SU-DHL-6 (cell line): ENCODE results near the gene SLX4IP.

Source experiments
- H2AFZ ChIP-seq: fragments of 200-600 bp; sonication (generic); 2 replicates; pipeline ENCODE4 v1.6.1; 2014; ENCODE audit warnings: low read depth, mild to moderate bottlenecking, moderate library complexity, mixed read lengths, antibody characterized with exemption, low read length; ENCODE audit not compliant: severe bottlenecking
- H3F3A ChIP-seq: fragments of 200-600 bp; shearing (Covaris generic); 2 replicates; pipeline ENCODE4 v1.6.0; 2016; ENCODE audit warnings: antibody characterized with exemption, mild to moderate bottlenecking; ENCODE audit not compliant: insufficient read depth
- H3K27ac ChIP-seq: fragments of 200-600 bp; sonication (generic); 2 replicates; pipeline ENCODE4 v1.5.1; 2016; ENCODE audit warnings: low read depth, mild to moderate bottlenecking, low read length, moderate library complexity, mixed read lengths
- H3K27me3 ChIP-seq: fragments of 200-600 bp; sonication (generic), shearing (Covaris generic); 2 replicates; pipeline ENCODE4 v1.6.0; 2014; ENCODE audit warnings: mild to moderate bottlenecking, low read length
- H3K36me3 ChIP-seq: fragments of 200-600 bp; sonication (generic); 2 replicates; pipeline ENCODE4 v1.6.1; 2014; ENCODE audit warnings: mild to moderate bottlenecking, low read length, mixed read lengths
- H3K4me2 ChIP-seq: fragments of 300-600, 200-600 bp; shearing (Covaris generic), sonication (generic); 2 replicates; pipeline ENCODE4 v1.6.0; 2014; ENCODE audit warnings: low read length, low read depth, mild to moderate bottlenecking; ENCODE audit not compliant: poor library complexity, severe bottlenecking
- H3K4me3 ChIP-seq: fragments of 200-600 bp; sonication (generic); 2 replicates; pipeline ENCODE4 v1.5.1; 2014; ENCODE audit warnings: antibody characterized with exemption, low read length, mild to moderate bottlenecking, mixed read lengths; ENCODE audit not compliant: insufficient read depth, poor library complexity, severe bottlenecking
- H3K79me2 ChIP-seq: fragments of 200-600 bp; sonication (generic); 2 replicates; pipeline ENCODE4 v1.6.1; 2014; ENCODE audit warnings: mild to moderate bottlenecking, low read length, moderate library complexity; ENCODE audit not compliant: insufficient read depth
- H3K9ac ChIP-seq: fragments of 200-600 bp; sonication (generic); 2 replicates; pipeline ENCODE4 v1.7.0; 2014; ENCODE audit warnings: mild to moderate bottlenecking, low read length
- H3K9me2 ChIP-seq: fragments of 200-600 bp; sonication (generic); replicated peaks from 2 replicates; pipeline ENCODE4 v1.6.1; 2014; ENCODE audit warnings: low read length; ENCODE audit not compliant: insufficient read depth
- H3K9me3 ChIP-seq: fragments of 200-600 bp; sonication (generic); 2 replicates; pipeline ENCODE4 v1.6.1; 2014; ENCODE audit warnings: low read length, mixed read lengths; ENCODE audit not compliant: insufficient read depth
- H4K20me1 ChIP-seq: fragments of 200-600 bp; sonication (generic); 2 replicates; pipeline ENCODE4 v1.6.1; 2014; ENCODE audit warnings: low read depth, mild to moderate bottlenecking, antibody characterized with exemption, low read length, moderate library complexity, mixed read lengths
- CTCF ChIP-seq: fragments of 200-600 bp; sonication (generic); IDR thresholded peaks from one replicate; pipeline ENCODE4 v1.5.1; 2017; ENCODE audit warnings: antibody characterized with exemption, mild to moderate bottlenecking, low read length, moderate library complexity; ENCODE audit not compliant: insufficient read depth, poor library complexity, severe bottlenecking
- EZH2phosphoT487 ChIP-seq: fragments of 200-600 bp; sonication (generic), shearing (Covaris generic); conservative IDR thresholded peaks from 2 replicates; pipeline ENCODE4 v1.6.1; 2018; ENCODE audit warnings: mild to moderate bottlenecking, antibody characterized with exemption, low read length, moderate library complexity, mixed read lengths

The SLX4IP gene

DNA sequence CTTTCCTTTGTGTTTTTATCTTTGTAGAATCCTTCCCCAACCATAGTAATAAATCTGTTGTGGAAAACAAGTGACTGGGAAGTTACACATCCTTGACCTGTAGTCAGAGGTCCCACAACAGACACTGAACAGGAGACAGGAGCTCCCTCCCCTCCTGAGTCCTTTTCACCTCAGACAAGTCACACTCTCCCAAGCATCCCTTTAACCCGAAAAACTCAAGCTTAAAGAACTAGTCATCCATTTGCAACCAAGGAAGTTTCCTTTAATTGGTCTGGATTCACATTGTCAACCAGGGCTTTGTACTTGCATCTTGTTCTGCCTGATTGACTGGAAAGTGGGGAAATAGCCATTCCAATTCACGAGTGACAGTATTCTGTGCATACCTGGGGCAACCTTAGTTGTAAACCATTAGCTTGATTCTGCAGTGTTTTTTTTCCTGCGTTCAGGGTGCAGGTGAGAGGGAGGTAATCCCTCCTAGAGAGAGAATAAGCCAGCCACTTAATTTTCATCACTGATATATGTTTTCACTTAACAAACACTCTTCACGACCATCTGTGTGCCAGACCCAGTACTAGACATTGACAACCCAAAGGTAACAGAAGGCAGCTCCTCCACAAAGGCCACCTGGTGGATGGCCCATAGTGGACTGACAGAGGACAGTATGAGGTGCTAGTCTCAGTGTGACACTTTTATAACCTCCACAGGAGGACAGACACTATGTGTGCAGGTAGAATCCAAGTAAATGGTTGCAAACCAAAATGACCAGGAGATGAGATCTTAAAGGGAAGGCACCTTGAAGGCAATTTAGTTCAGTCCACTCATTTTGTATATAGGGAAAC lies 112.4 kb downstream of the SLX4IP start:
- H3K4me2 ChIP-seq, result no peak overlapping the region
- H3K27ac ChIP-seq, result no peak overlapping the region
- H3K9me3 ChIP-seq, result no peaks in the 10 kb centered on the region
- no peak overlapping the region for H3K4me3 ChIP-seq
- H3K9ac ChIP-seq, result no peak overlapping the region
- H4K20me1 ChIP-seq, result no peaks in the 10 kb centered on the region
- H3K9me2 ChIP-seq, result no peaks in the 10 kb centered on the region
- no peaks in the 10 kb centered on the region for H3K79me2 ChIP-seq
- no peaks in the 10 kb centered on the region for H3F3A ChIP-seq
- H2AFZ ChIP-seq, result no peak overlapping the region
- TF ChIP-seq CTCF (no peak), EZH2phosphoT487 (no peak)
- no peaks in the 10 kb centered on the region for H3K36me3 ChIP-seq
- no peaks in the 10 kb centered on the region for H3K27me3 ChIP-seq

DNA sequence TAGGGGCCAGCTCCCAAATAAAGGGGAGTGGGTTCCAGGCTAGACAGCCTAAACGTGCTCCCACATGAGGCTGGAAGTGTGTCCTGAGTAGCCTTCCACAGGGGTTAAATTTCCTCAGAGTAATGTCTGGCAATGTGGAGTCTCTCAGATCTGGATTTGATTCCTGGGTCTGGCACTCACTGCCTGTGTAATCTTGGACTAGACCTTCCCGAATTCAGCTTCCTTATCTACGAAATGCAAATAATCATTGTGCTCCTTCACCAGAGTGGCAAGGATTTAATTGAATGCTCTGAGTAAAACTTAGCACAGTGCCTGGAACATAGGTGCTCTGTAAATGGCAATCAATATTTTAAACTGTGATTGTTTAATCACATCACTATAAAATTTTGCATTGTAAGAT lies 114.4 kb downstream of the SLX4IP start:
- H3K27ac ChIP-seq, result no peak overlapping the region
- H2AFZ ChIP-seq, result no peak overlapping the region
- H3F3A ChIP-seq, result no peaks in the 10 kb centered on the region
- H3K9me3 ChIP-seq, result no peaks in the 10 kb centered on the region
- no peaks in the 10 kb centered on the region for H3K27me3 ChIP-seq
- no peak overlapping the region for H3K4me3 ChIP-seq
- H3K9me2 ChIP-seq, result no peaks in the 10 kb centered on the region
- H3K4me2 ChIP-seq, result no peak overlapping the region
- no peak overlapping the region for H3K9ac ChIP-seq
- H4K20me1 ChIP-seq, result no peaks in the 10 kb centered on the region
- no peaks in the 10 kb centered on the region for H3K79me2 ChIP-seq
- no peaks in the 10 kb centered on the region for H3K36me3 ChIP-seq
- TF ChIP-seq CTCF (no peak), EZH2phosphoT487 (no peak)

DNA sequence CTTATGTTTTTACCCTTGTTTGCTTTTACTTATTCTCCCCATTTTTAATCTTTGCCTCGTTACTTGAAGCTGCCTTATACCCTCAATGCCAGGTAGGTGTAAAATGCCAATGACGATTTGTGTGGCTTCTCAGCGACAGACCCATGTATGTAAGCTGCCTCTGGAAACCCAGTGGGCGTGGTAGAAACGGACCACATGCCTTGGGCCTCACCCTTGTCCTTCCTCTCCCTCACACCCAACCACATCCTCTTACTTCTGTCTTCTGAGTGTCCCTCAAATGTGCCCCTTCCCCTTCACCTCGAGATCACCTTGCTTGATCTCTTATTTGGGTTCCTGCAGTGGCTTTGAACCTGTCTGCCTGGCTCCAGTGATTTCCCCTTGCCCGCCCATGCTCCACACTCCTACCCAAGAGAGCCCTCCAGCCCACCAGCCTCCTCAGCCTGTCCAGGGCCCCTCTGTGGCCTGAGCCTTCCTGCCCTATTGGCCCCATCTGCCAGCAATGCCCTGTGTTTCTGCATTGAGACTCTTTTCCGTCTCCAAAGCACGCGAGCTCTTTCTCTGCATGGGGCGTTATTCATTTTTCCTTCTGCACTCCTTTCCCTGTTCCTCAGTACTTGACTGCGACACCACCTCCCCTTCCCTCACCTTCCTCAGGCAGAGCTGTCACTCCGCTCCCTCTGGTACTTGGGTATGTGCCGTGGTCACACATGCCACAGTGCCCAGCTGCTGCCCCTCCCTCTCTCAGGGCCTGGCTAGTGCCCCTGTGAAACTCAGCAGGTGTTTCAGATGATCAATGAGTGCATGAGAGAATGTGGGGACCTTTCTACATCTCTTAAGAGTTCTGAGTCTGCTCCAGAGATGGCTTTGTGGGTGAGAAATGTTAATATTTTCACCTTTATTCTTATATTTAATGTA lies 115.4 kb downstream of the SLX4IP start:
- Histone ChIP-seq H2AFZ (no peak overlapping the region), H3K27me3 (no peaks in the 10 kb centered on the region), H3K9me3 (no peaks in the 10 kb centered on the region), H3K9me2 (no peaks in the 10 kb centered on the region), H3K36me3 (no peaks in the 10 kb centered on the region), H3K27ac (no peak overlapping the region), H3K4me3 (no peak overlapping the region), H3F3A (no peaks in the 10 kb centered on the region), H3K4me2 (no peak overlapping the region), H4K20me1 (no peaks in the 10 kb centered on the region), H3K79me2 (no peaks in the 10 kb centered on the region), H3K9ac (no peak overlapping the region)
- no peak for TF ChIP-seq CTCF
- TF ChIP-seq EZH2phosphoT487, result no peak
